Colonic mucosa (tissue), 4 donors: ENCODE results near the gene NR0B1. TPM values are rescaled to one million over a fixed set of nuclear protein-coding genes. Genes with fewer than 3 reads are reported as not detected.

ENCODE experiments used
- DNase-seq: peaks from one replicate; pipeline ENCODE4 v3.0.0-alpha.2; 2020
- H3K27ac ChIP-seq: fragments of 200-600 bp; one replicate; pipeline ENCODE4 v1.8.0; 2021
- H3K27me3 ChIP-seq: fragments of 200-600 bp; one replicate; pipeline ENCODE4 v1.8.0; 2021
- H3K36me3 ChIP-seq: fragments of 200-600 bp; one replicate; pipeline ENCODE4 v1.8.0; 2021
- H3K4me1 ChIP-seq: fragments of 200-600 bp; one replicate; pipeline ENCODE4 v1.8.0; 2021; ENCODE audit warnings: mild to moderate bottlenecking
- H3K4me3 ChIP-seq: fragments of 200-600 bp; one replicate; pipeline ENCODE4 v1.8.0; 2021
- H3K9ac ChIP-seq, 2 donors: one replicate each; pipeline ENCODE4 v1.7.0; 2013; ENCODE audit warnings: control low read depth in 2 of 2, low read depth in 2 of 2, low read length in 2 of 2
- H3K9me3 ChIP-seq: fragments of 200-600 bp; one replicate; pipeline ENCODE4 v1.8.0; 2021
- CTCF ChIP-seq: fragments of 200-600 bp; IDR thresholded peaks from one replicate; pipeline ENCODE4 v1.8.0; 2022; ENCODE audit warnings: antibody characterized with exemption, mild to moderate bottlenecking
- intact Hi-C: fragments of 100-400 bp; cut with DNase I; formaldehyde crosslinking; loops from one replicate; pipeline ENCODE4 v1.14.1; 2022
- total RNA-seq, 2 donors: library from RNA; stranded (reverse); fragmentation: NEBNext Ultra II Directional in 1 of 2; extraction: Animal tissue kit (Norgen Biotek cat#: 25700) in 1 of 2; gene quantifications; one replicate each; pipeline ENCODE4 v1.2.1, GENCODE V29; 2021
- donor health status: healthy.
- donor health status: DM: no; HTN: no; CAD: no.
- donor health status: DM: no; HTN: no; CAD: no.

Gene NR0B1
- under 1 TPM in 1 of 2 donors, not detected in 1; 0.20 TPM for total RNA-seq

- H3K36me3 ChIP-seq, result no peaks in the 10 kb centered on the region
- H3K27ac ChIP-seq, result no peak within 1 kb of the TSS
- H3K4me3 ChIP-seq, result no peak within 1 kb of the TSS
- no peak within 1 kb of the TSS for H3K9ac ChIP-seq
- no peak for TF ChIP-seq CTCF
- no peak for DNase-seq
- intact Hi-C loops, result no loop called here
- no peaks in the 10 kb centered on the region for H3K4me1 ChIP-seq
- H3K27me3 ChIP-seq, result peaks cover 20% of the 10 kb centered on the region
- H3K9me3 ChIP-seq, result no peaks in the 10 kb centered on the region
These were observed at the start of gene NR0B1 for GRCh38 chrX:30309139-30309571. Gene NR0B1 (minus strand): TSS chrX:30309390. CDS start chrX:30309363, 27 bp downstream.

DNA sequence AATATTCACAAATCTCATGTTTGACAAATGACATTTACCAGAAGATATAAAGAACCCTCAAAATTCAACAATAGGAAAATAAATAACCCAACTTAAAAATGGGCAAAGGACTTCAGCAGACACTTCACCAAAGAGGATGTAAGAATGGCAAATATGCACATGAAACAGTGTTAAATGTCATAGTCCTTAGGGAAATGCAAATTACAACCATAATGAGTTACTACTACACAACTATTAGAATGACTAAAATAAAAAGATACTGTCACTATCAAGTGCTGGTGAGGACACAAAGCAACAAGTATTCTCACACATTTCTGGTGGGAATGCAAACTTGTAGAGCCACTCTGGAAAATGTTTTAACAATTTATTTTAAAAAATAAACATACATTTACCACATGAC, 40.8 kb upstream of the NR0B1 start:
- H3K4me3 ChIP-seq, result no peak overlapping the region
- H3K27ac ChIP-seq, result no peak overlapping the region
- DNase-seq, result no peak
- no peaks in the 10 kb centered on the region for H3K36me3 ChIP-seq
- no peak for TF ChIP-seq CTCF
- no peaks in the 10 kb centered on the region for H3K27me3 ChIP-seq
- no peak overlapping the region for H3K9ac ChIP-seq
- intact Hi-C loops, result no loop called here
- no peaks in the 10 kb centered on the region for H3K4me1 ChIP-seq
- no peaks in the 10 kb centered on the region for H3K9me3 ChIP-seq

GRCh38 chrX:30343206-30343605, 34.0 kb upstream of the NR0B1 start:
- DNase-seq, result no peak
- intact Hi-C loops, result no loop called here
- Histone ChIP-seq H3K36me3 (no peaks in the 10 kb centered on the region), H3K27ac (no peak overlapping the region), H3K9me3 (no peaks in the 10 kb centered on the region), H3K9ac (no peak overlapping the region), H3K27me3 (no peaks in the 10 kb centered on the region), H3K4me3 (no peak overlapping the region), H3K4me1 (no peaks in the 10 kb centered on the region)
- no peak for TF ChIP-seq CTCF

DNA sequence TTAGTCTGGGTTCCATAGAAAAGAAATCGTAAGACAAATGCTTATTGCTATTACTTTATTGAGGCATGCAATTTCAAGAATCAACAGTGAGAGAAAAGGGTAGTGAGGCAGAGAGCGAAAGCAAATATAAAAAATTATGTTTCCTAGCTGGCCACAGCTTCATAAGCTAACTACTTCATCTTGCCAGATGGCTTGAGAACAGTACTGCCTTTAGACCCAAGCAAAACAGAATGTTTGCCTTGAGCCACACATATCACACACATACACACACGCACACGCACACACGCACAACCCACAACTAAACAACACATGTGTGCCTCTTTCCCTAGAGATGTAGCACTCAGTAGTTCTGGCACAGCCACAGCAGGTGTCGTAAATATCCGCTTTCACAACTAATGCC, 31.6 kb upstream of the NR0B1 start:
- intact Hi-C loops, result no loop called here

DNA sequence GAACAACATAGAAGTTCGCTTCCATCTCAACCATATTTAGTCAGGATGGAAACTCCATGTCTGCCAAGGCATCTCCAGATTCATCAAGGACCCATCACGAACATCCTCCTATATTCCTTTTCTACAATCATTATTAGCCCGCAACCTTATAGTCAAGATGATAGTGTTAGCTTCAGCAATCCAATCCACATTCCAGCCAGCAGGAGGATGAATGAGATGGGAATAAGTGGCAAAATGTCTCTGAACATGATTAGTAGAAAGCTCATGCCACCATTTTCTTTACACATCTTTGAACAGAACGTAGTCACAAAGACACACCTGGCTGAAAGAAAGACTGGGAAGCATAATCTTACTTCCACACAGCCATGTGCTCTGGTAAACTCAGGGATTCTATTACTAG, 18.6 kb upstream of the NR0B1 start:
- no peak overlapping the region for H3K9ac ChIP-seq
- H3K27me3 ChIP-seq, result no peaks in the 10 kb centered on the region
- no peak overlapping the region for H3K27ac ChIP-seq
- intact Hi-C loops, result no loop called here
- no peaks in the 10 kb centered on the region for H3K36me3 ChIP-seq
- no peaks in the 10 kb centered on the region for H3K4me1 ChIP-seq
- no peak overlapping the region for H3K4me3 ChIP-seq
- DNase-seq, result no peak
- H3K9me3 ChIP-seq, result no peaks in the 10 kb centered on the region
- TF ChIP-seq CTCF, result no peak

More for the DNA sequence above, 31.6 kb upstream of the NR0B1 start:
- Histone ChIP-seq H3K9ac (no peak overlapping the region), H3K27me3 (no peaks in the 10 kb centered on the region), H3K4me1 (no peaks in the 10 kb centered on the region), H3K27ac (no peak overlapping the region), H3K4me3 (no peak overlapping the region), H3K9me3 (no peaks in the 10 kb centered on the region), H3K36me3 (no peaks in the 10 kb centered on the region)
- no peak for DNase-seq
- no peak for TF ChIP-seq CTCF

DNA sequence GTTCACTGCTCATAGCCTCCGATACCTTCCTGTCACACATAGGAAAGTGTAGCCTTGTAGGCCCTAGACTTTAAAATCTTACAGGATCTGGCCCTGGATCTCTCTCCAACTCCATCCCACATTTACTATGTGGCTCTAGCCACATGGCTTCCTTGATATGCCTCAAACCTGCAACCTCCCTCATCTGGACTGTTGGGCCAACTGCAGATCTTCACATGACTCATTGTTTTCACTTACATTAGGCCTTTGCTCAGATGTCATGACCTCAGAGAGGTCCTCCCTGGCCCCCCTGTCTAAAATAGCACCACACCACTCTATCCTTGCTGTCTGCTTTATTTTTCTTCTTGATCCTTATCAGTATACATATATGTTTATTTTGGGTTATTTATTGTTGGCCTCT, 8.1 kb upstream of the NR0B1 start:
- H3K27me3 ChIP-seq, result no peaks in the 10 kb centered on the region
- H3K4me3 ChIP-seq, result no peak overlapping the region
- H3K9ac ChIP-seq, result no peak overlapping the region
- H3K36me3 ChIP-seq, result no peaks in the 10 kb centered on the region
- no peak overlapping the region for H3K27ac ChIP-seq
- no peaks in the 10 kb centered on the region for H3K4me1 ChIP-seq
- intact Hi-C loops, result no loop called here
- TF ChIP-seq CTCF, result no peak
- no peak for DNase-seq
- no peaks in the 10 kb centered on the region for H3K9me3 ChIP-seq
